ENCODE measurements around the gene OR11G2.
"Not testable (repeated sequence)": the region's sequence is repeated elsewhere in the genome, so short reads cannot be mapped to it uniquely, and the experiment has no call there.

Gene OR11G2, protein sequence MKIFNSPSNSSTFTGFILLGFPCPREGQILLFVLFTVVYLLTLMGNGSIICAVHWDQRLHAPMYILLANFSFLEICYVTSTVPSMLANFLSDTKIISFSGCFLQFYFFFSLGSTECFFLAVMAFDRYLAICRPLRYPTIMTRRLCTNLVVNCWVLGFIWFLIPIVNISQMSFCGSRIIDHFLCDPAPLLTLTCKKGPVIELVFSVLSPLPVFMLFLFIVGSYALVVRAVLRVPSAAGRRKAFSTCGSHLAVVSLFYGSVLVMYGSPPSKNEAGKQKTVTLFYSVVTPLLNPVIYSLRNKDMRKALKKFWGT

DNA sequence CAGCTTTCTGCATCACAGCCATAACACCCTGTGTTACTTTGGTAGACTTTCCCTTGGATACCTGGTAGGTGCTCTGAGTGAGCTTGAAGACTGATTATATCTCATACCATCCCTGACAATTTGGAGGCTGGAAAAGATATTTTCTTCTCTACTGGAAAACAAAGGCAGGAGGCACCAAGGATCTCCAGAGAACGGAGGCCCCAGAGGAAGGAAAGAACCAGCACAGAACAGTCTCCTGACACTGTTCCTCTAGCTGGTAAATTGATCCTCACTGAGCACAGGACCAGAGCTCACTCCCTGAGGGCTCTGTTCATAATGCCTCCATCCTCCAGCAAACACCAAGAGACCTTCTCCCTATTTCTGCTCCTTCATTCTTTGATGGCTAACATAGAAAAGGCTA is at the start of gene OR11G2:
Gene OR11G2 (plus strand): TSS at position 301 of the 400 bp plus-strand sequence. CDS start 6,542 bp downstream, outside the sequence.
- no peak for DNase-seq

DNA sequence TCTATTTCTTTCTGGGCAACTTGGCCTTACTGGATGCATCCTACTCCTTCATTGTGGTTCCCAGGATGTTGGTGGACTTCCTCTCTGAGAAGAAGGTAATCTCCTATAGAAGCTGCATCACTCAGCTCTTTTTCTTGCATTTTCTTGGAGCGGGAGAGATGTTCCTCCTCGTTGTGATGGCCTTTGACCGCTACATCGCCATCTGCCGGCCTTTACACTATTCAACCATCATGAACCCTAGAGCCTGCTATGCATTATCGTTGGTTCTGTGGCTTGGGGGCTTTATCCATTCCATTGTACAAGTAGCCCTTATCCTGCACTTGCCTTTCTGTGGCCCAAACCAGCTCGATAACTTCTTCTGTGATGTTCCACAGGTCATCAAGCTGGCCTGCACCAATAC is 46.8 kb upstream of the OR11G2 start:
- no peak for DNase-seq

DNA sequence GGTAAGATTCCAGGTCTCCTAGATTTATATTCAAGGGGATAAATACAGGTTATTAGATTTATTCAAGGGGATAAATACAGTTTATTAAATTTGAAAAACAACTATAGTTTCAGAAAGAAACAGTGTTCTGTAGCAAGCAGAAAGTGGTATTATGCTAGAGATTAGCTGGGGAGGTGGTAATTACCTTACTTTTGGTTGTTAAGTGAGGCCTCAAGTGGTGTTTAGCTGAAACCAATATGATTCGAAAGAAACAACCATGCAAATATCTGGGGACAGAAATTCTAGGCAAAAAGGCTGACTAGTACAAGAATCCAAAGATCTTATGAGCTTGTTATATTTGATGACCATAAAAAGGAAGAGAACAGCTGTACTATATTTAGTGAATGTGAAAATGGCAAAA is 45.9 kb upstream of the OR11G2 start:
- DNase-seq = no peak

DNA sequence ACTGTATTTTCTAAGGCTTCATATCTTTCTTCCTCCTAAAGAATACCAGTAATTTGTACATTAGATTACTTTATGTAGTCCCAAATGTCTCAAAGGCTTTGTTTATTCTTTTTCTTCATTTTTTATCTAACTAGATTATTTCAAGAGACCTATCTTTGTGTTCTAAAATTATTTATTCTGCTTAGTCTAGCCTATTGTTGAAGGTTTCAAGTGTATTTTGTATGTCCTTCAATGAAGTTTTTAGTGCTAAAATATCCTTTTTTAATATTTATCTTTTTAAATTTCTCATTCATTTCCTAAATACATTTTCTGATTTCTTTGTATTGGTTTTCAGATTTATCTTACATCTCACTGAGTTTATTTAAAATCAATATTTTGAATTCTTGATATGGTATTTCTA is 26.2 kb upstream of the OR11G2 start:
- no peak for DNase-seq

DNA sequence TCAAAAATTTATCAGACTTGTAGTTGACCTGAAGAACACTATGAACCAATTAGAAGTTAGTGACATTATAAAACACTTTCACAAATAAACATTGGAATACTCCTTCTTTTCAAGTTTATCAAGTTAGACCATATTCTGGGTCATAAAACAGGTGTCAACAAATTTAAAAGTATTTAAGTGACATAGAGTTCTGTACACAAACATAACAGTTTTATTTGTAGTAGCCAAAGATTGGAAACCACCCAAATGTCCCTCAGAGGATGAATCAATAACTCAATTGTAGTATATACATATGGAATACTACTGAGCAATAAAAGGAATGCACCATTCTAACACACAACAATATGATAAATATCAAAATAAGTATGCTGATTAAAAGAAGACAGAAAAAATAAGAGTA is 23.6 kb upstream of the OR11G2 start:
- no peak for DNase-seq

DNA sequence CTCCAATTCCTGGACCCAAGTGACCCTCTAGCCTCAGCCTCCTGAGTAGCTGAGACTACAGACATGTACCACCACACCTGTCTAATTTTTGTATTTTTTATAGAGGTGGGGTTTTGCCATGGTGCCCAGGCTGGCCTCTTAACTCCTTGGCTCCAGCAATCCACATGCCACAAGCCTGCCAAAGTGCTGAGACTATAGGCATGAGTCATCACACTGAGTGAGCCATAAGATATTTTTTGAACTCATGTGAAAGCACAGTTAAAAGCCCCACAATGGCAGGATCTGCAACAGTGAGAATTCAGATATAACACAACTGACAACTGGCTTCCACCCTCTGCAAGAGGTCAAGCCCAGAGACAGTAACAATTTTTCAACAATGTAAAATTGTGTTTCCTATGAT is 20.8 kb upstream of the OR11G2 start:
- DNase-seq = not testable (repeated sequence)

DNA sequence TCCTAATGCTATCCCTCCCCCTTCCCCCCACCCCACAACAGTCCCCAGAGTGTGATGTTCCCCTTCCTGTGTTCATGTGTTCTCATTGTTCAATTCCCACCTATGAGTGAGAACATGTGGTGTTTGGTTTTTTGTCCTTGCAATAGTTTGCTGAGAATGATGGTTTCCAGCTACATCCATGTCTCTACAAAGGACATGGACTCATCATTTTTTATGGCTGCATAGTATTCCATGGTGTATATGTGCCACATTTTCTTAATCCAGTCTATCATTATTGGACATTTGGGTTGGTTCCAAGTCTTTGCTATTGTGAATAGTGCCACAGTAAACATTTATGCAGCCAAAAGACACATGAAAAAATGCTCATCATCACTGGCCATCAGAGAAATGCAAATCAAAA is 16.5 kb upstream of the OR11G2 start:
- DNase-seq = not testable (repeated sequence)

DNA sequence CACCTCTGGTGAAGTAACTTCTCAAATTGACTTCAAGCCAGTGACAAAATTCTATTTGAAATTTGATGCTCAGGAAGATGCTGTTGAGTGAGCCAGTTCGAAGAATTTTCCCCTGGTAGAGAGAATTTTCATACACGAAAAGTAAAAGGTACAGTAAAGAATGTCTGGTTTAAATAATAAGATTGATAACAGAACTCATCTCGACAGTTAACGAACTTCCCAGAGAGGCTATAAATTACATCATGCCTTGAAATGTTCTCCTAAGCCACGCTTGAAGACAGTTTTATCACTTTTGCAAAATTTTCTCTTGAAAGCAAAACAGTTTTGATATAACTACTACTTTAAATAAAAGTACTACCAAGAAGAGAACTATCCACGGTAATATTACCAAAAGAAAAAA is 14.4 kb upstream of the OR11G2 start:
- DNase-seq = no peak

DNA sequence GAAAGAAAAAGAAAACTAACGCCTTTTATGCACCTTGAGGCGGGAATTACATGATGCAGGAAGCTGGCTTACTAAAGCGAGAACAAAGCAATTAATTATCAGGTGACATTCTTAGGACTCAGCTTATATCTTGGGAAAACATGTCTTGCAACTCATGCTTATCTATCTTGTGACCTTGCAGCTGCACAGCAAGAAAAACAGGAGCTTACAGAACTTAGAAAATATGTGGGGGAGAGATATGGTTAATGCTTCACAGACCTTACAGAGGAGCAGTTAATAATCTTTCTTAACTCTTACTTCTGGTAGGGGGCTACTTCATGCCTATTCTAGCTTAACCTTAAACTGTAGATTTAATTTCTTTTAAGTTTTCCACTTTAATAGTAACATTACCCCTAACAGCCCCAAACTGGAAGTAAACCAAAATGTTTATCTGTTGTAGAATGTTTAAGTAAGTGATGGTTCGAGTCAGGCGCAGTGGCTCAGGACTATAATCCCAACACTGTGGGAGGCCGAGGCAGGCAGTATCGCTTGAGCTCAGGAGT is 13.2 kb upstream of the OR11G2 start:
- no peak for DNase-seq

DNA sequence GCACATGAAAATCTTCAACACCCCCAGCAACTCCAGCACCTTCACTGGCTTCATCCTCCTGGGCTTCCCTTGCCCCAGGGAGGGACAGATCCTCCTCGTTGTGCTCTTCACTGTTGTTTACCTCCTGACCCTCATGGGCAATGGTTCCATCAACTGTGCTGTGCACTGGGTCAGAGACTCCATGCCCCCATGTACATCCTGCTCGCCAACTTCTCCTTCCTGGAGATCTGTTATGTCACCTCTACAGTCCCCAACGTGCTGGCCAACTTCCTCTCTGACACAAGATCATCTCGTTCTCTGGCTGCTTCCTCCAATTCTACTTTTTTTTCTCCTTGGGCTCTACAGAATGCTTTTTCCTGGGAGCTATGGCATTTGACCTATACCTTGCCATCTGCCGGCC is 11.5 kb upstream of the OR11G2 start:
- no peak for DNase-seq

DNA sequence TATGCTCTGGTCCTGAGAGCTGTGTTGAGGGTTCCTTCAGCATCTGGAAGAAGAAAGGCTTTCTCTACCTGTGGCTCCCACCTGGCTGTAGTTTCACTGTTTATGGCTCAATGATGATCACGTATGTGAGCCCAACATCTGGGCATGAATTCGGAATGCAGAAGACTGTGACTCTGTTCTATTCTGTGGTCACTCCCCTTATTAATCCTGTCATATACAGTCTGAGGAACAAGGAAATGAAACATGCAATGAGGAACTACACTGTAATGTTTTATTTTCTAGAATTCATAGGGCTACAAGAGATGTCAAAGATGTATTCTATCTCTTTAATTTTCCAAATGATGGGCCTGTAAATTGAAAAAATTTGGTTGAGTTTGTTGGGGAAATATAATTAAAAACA is 10.8 kb upstream of the OR11G2 start:
- DNase-seq = no peak

DNA sequence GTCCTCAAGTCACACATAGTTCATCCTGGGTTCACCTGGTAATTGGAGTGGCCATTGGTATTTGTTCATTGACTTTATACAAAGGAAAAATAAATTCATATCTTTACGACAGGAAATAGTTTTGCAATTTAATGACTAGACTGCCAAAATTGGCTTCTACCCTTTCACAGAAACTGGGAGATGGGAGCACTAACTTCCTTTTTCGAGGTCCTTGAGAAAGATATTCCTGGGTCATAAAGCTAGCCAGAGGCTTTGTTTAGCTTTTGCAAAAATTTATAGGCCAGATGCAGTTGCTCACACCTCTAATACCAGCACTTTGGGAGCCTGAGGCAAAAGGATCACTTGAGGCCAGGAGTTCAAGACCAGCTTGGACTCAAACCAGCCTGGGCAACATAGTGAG is 10.2 kb upstream of the OR11G2 start:
- DNase-seq = no peak

DNA sequence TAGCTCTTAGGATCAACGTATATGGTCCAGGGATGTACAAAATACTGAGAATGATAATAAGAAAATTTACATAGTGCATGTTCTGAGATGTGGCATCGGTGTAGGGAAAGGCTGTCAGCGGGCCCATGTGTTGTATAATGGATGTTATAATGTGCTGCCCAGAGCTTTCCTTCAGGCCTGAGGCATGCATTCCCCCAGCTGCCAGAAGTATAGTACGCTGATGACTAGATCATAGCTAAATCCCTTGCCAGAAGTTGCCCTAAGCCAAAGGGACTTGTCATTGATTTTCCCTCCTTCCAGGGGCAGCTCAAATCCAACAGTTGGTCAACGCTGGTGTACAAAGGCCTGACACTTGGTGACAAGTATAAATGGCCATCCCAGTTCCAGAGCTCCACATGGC is 6.5 kb upstream of the OR11G2 start:
- DNase-seq = no peak

DNA sequence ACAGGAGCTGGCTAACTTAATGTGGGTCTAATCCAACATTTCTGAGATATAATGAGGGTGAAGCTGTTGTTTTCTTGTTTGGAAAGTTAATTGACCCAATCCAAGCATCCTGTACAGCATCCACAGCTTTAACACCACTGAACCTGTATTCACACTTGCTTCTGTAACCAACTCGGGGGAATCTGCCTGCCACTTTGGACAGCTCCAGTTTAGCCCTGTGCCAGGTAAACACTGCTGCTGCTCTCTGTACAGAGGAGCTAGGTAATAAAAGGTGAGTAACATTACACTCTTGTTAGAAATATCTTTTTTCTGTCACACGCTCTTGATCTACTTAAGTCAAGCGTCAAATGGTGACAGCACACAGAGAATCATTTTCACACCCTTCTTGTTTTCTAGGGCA is 700 bp downstream of the OR11G2 start:
- no peak for DNase-seq

DNA sequence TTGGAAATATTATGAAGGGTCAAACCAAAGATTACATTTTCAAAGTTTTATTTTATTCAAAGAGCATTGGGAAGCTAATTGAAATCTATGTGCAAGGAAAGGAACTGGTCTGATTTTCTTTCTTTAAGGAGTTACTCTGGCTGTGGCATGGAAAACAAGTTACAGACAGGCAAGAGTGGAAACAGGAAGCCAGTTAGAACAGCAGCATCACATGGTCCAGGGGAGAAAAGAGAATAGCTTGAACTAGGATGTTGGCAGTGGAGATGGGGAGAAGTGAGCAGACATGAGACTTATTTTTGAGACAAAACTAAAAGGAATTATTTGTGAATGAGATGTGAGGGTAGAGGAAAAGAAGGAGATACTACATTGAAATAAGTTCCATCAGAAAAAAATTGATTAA is 3.4 kb downstream of the OR11G2 start:
- DNase-seq = no peak

DNA sequence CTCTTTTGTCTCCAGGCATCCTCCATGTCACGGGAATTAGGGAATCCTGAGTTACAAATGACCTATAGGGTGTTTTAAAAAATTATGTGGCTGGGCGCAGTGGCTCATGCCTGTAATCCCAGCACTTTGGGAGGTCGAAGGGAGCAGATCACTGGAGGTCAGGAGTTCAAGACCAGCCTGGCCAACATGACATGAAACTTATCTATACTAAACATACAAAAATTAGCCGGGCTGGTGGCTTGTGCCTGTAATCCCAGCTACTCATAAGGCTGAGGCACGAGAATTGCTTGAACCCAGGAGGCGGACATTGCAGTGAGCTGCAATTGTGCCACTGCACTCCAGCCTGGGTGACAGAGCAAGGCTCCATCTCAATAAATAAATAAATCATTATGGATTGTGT is 4.5 kb downstream of the OR11G2 start:
- not testable (repeated sequence) for DNase-seq

DNA sequence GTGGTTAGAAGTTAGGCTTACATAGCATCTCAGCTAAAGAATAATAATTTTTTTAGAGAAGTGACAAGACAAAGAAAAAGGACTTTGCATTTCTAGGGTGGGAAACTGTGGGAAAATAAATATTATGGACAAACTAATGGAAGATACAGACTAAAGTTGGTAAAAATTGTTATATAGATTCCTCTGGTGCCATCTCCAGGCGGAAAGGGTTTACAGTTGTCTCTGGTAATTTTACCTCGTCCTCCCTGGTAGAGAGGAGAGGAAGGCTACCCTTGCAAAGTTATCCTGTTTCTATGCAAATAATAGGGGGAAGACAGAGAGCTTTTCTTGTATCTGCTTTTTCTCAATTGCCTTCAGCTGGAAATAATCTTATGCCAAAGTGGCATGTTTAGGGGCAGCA is 5.2 kb downstream of the OR11G2 start:
- no peak for DNase-seq

DNA sequence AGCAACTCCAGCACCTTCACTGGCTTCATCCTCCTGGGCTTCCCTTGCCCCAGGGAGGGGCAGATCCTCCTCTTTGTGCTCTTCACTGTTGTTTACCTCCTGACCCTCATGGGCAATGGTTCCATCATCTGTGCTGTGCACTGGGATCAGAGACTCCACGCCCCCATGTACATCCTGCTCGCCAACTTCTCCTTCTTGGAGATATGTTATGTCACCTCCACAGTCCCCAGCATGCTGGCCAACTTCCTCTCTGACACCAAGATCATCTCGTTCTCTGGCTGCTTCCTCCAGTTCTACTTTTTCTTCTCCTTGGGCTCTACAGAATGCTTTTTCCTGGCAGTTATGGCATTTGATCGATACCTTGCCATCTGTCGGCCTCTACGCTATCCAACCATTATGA is 6.8 kb downstream of the OR11G2 start:
- no peak for DNase-seq

DNA sequence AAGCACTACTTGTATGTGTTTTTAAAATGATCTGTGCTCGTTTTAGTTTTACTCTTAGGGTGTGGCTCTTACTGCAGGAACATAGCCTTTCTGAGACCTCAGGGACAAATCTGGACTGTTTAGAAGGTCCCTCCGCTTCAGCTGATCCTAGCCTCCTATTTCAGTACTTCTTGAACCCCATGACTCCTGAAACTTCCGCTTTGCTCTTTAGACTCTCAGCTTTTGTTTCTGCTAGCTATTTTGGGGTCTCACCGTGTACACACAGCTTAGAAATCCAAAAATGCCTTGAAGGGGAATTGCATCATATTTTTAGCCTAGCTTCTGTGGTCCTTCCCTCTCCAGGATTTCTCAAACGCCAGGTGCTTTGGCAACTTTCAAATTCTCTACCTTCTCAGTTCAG is 8.3 kb downstream of the OR11G2 start:
- no peak for DNase-seq

DNA sequence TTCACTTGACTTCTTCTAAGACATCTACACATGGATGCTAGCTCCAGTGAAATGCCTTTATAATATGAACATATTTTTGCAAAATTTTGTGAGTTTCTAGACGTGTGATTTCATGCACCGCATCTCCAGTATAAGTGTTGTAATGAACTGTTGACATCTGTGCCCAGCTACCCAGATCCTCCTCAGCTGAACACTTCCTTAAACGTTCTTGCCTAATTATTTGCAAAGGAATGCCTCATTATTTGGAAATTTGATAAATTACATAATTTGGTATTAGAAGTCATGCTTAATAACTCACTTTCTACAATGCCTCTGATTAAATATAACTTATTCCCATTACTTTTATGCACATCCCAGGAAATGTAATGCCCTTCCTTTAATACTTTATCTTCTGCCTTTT is 14.0 kb downstream of the OR11G2 start:
- DNase-seq = no peak

DNA sequence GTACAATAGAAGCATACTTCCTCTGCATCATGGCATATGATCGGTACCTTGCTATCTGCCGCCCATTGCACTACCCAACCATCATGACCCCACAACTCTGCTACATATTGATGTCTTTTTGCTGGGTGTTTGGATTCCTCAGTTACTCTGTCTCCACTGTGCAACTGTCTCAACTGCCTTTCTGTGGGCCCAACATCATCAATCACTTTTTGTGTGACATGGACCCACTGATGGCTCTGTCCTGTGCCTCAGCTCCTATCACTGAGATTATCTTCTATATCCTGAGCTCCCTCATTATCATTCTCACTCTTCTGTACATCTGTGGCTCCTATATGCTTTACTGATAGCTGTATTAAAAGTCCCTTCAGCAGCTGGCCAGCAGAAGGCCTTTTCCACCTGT is 18.9 kb downstream of the OR11G2 start:
- DNase-seq = no peak

DNA sequence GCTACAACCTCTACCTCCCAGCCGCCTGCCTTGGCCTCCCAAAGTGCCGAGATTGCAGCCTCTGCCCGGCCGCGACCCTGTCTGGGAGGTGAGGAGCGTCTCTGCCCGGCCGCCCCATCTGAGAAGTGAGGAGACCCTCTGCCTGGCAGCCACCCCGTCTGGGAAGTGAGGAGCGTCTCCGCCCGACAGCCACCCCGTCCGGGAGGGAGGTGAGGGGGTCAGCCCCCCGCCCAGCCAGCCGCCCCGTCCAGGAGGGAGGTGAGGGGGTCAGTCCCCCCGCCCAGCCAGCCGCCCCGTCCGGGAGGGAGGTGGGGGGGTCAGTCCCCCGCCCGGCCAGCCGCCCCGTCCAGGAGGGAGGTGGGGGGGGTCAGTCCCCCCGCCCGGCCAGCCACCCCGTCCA is 21.7 kb downstream of the OR11G2 start:
- DNase-seq = not testable (repeated sequence)

DNA sequence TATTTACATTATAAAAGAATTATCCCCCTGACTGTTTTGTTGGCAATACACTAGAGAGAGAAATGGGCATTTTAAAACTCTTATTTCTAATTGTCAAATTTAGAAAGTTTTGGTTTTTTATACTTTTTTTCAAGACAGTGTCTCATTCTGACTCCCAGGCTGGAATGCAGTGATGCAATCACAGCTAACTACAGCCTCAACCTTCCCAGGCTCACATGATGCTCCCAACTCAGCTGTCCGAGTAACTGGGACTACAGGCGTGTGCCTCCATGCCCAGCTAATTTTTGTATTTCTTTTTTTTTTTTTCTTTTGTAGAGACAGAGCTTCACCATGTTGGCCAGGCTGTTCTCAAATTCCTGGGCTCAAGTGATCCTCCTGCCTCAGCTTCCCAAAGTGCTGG is 24.5 kb downstream of the OR11G2 start:
- DNase-seq = no peak

DNA sequence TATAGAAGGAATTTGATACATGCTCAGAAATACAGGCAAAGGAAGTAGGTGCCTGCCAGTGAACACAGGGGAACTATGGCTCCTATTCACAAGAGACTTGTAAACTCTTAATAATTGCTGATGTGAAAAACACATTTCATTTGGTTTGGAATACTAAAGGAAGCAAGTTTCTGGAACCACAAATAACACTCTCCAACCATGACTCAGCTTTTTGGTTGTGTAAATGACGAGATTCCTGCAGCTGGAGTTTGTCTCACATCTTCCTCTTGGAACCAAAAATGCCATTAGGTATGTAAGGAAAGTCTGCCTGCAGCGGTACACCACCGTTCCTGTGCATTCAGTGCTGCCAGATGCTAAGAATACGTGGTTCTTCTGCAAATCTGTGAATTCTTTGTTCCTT is 28.3 kb downstream of the OR11G2 start:
- DNase-seq = no peak

DNA sequence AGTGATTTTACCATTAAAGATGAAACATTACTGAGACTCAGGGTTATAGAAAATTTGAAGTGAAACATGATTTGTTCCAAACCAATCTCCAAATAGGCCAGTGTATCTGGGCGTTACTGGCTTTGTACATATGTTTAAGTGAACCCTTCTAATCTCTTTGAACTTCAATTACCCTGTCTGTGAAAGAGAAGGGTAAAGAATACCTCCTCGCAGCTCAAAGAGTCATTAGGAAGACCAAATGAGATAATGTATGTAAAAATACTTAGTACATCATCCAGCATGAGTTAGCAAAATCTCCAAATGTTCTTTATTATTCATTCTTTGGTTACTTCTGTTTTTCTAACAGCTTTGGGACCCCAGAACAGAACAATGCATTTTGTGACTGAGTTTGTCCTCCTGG is 32.7 kb downstream of the OR11G2 start, which contains the start of gene OR11H6:
Gene OR11H6 (plus strand): TSS at position 301 of the 400 bp plus-strand sequence. CDS start 0 bp downstream, at position 301.
- no peak for DNase-seq
